Activated B cell treated with CpG ODN at 0.5 μM for 24 hours (primary cell): ENCODE measurements around the gene CNNM3. TPM values are rescaled to one million over a fixed set of nuclear protein-coding genes. Genes with fewer than 3 reads are reported as not detected.

Source experiments
- ATAC-seq: fragments of 200-7000 bp; cut with Tn5 transposase; one replicate; pipeline ENCODE4 v1.10.0; 2021; ENCODE audit warnings: low read depth, mild to moderate bottlenecking, moderate library complexity
- CTCF ChIA-PET: fragments of 350-600 bp; sonication (Branson Sonifier 250); formaldehyde crosslinking; loops from one replicate; lab custom pipeline; 2021; ENCODE audit warnings: antibody characterized with exemption; lab: Charles Lee
- POLR2A ChIA-PET: fragments of 350-600 bp; sonication (Branson Sonifier 250); formaldehyde crosslinking; loops from one replicate; lab custom pipeline; 2021; ENCODE audit warnings: antibody characterized with exemption; lab: Charles Lee
- DNase-seq: peaks from one replicate; pipeline ENCODE4 v3.0.0; 2022
- H3K27ac Mint-ChIP-seq: one replicate; pipeline ENCODE4 v1.8.0; 2020; ENCODE audit warnings: mixed read lengths
- H3K27me3 Mint-ChIP-seq: one replicate; pipeline ENCODE4 v1.8.0; 2021; ENCODE audit warnings: mixed read lengths
- H3K36me3 Mint-ChIP-seq: one replicate; pipeline ENCODE4 v1.8.0; 2021; ENCODE audit warnings: low read depth, mixed read lengths
- H3K4me1 Mint-ChIP-seq: one replicate; pipeline ENCODE4 v1.8.0; 2021; ENCODE audit warnings: mixed read lengths
- H3K4me3 Mint-ChIP-seq: one replicate; pipeline ENCODE4 v1.8.0; 2020; ENCODE audit warnings: mild to moderate bottlenecking, mixed read lengths
- H3K9me3 Mint-ChIP-seq: one replicate; pipeline ENCODE4 v1.8.0; 2020; ENCODE audit warnings: mixed read lengths
- intact Hi-C: fragments of 100-400 bp; cut with micrococcal nuclease; formaldehyde crosslinking; loops from one replicate; pipeline ENCODE4 v1.15.1; 2024
- total RNA-seq: library from RNA; stranded (reverse); gene quantifications from 2 replicates; pipeline ENCODE4 v1.2.3, GENCODE V29; 2022
- TF ChIP-seq, protein P1 (sequence below): fragments of 200-600 bp; IDR thresholded peaks from one replicate; pipeline ENCODE4 v1.8.0; 2022; ENCODE audit warnings: antibody characterized with exemption, mild to moderate bottlenecking

The CNNM3 gene
- total RNA-seq, 1 donor from 2014 or later, result 20.3 TPM

DNA sequence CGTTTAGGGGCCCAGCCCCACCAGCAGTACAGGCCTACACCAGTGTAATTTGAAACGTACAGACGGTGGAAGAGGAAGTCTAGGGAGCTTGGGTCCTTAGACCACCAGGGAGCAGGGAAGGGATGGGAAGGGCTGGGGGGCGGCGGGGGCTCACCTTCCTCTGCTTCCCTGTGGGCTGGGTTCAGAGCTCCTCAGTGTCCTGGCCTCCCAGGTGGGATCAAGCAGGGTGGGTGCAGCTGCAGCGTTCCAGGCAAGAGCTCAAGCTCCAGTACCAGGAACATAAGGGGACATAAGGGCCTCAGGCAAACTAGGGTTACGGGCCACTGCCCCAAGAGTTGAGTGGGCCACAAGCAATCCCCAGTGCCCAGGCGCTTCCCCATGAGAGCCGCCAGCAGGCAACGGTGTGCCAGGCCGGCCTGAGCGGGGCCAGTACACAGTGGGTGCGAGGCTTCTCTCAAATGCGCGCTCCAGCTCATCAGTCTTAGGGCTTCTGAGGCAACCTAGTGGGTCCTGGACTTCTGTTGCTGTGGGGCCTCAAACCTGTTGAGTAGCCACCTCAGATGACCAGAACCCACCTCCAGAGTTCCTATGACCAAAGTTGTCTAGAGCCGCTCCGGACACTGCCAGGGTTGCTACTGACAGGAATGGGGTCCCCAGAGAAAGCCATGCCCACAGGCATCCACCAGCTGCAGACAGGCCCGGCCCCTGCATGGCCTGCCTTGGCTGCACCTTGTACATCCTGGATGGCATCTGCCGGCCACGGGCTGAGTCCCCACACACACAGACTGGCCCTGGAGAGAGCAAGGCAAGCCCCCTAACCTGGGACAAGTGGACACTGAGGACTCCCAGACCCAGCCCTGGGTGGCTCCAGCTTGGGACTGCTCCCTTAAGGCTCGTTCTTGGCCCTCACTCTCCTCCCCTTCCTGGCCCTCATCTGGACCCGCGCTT, 22.6 kb downstream of the CNNM3 start:
- H3K4me3 Mint-ChIP-seq, result peak overlapping the region; percentile 56
- H3K9me3 Mint-ChIP-seq, result no peaks in the 10 kb centered on the region
- H3K4me1 Mint-ChIP-seq, result peaks cover 18% of the 10 kb centered on the region
- no peak for ATAC-seq
- H3K27ac Mint-ChIP-seq, result no peak overlapping the region
- TF ChIP-seq, protein P1, sequence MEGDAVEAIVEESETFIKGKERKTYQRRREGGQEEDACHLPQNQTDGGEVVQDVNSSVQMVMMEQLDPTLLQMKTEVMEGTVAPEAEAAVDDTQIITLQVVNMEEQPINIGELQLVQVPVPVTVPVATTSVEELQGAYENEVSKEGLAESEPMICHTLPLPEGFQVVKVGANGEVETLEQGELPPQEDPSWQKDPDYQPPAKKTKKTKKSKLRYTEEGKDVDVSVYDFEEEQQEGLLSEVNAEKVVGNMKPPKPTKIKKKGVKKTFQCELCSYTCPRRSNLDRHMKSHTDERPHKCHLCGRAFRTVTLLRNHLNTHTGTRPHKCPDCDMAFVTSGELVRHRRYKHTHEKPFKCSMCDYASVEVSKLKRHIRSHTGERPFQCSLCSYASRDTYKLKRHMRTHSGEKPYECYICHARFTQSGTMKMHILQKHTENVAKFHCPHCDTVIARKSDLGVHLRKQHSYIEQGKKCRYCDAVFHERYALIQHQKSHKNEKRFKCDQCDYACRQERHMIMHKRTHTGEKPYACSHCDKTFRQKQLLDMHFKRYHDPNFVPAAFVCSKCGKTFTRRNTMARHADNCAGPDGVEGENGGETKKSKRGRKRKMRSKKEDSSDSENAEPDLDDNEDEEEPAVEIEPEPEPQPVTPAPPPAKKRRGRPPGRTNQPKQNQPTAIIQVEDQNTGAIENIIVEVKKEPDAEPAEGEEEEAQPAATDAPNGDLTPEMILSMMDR, result no peak
- CTCF ChIA-PET, result interaction anchor here (0.9 kb wide), 1 partner anchor 19 kb away, joined by 3 read pairs; the partner anchor contains the start of gene ANKRD39
- H3K27me3 Mint-ChIP-seq, result no peaks in the 10 kb centered on the region
- DNase-seq, result no peak
- intact Hi-C loops, result loop anchor here (1.0 kb wide), 2 partner anchors 20 to 31 kb away; partner anchors contain the start of gene ANKRD39
- POLR2A ChIA-PET, result interaction anchor here (0.5 to 1.6 kb wide), 3 partner anchors 13 to 32 kb away, joined by 3 to 8 read pairs (median 3); partner anchors contain the start of gene CNNM3
- peaks cover 20% of the 10 kb centered on the region for H3K36me3 Mint-ChIP-seq

DNA sequence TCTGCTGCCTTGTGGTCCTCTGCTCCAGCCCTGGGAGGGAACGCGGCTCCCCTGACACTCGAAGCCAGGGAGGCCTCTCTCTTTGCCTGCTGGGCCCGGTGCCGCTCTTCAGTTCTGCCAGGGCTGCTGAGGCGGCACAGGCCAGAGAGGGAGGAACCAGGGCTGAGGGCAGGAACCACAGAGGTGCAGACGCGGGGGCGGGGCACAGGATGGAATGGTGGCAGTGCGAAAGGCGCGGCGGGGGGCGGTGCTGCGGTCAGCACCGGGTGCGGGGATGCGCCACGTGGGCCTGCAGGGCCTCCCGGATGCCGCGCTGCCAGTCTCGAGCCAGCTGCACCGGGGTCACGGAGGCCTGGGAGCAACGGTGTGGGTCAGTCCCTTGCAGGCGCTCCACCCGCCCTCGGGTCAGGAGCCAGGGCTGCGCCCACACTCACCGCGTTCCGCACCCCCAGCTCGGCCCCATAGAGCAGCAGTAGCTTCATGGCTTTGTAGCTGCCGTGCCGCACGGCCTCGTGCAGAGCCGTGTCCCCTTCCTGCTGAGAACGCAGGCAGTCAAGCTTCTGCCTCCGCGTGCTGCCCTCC, 23.3 kb downstream of the CNNM3 start:
- ChIA-PET CTCF (interaction anchor here (0.6 to 0.9 kb wide), 2 partner anchors 19 to 23 kb away, joined by 3 read pairs; partner anchors contain the start of genes ANKRD39 and CNNM3), POLR2A (interaction anchor here (1.6 to 2.0 kb wide), 2 partner anchors 18 to 23 kb away, joined by 8 to 14 read pairs; partner anchors contain the start of genes ANKRD39 and CNNM3)
- peak; percentile 98 for ATAC-seq
- TF ChIP-seq, protein P1, result no peak
- H3K27me3 Mint-ChIP-seq, result no peaks in the 10 kb centered on the region
- intact Hi-C loops, result loop anchor here (1.0 kb wide), 2 partner anchors 19 to 30 kb away; partner anchors contain the start of gene ANKRD39
- DNase-seq, result peak; percentile 73
- no peaks in the 10 kb centered on the region for H3K9me3 Mint-ChIP-seq
- H3K36me3 Mint-ChIP-seq, result peaks cover 16% of the 10 kb centered on the region
- peak overlapping the region; percentile 56 for H3K4me3 Mint-ChIP-seq
- no peak overlapping the region for H3K27ac Mint-ChIP-seq
- H3K4me1 Mint-ChIP-seq, result peaks cover 16% of the 10 kb centered on the region

DNA sequence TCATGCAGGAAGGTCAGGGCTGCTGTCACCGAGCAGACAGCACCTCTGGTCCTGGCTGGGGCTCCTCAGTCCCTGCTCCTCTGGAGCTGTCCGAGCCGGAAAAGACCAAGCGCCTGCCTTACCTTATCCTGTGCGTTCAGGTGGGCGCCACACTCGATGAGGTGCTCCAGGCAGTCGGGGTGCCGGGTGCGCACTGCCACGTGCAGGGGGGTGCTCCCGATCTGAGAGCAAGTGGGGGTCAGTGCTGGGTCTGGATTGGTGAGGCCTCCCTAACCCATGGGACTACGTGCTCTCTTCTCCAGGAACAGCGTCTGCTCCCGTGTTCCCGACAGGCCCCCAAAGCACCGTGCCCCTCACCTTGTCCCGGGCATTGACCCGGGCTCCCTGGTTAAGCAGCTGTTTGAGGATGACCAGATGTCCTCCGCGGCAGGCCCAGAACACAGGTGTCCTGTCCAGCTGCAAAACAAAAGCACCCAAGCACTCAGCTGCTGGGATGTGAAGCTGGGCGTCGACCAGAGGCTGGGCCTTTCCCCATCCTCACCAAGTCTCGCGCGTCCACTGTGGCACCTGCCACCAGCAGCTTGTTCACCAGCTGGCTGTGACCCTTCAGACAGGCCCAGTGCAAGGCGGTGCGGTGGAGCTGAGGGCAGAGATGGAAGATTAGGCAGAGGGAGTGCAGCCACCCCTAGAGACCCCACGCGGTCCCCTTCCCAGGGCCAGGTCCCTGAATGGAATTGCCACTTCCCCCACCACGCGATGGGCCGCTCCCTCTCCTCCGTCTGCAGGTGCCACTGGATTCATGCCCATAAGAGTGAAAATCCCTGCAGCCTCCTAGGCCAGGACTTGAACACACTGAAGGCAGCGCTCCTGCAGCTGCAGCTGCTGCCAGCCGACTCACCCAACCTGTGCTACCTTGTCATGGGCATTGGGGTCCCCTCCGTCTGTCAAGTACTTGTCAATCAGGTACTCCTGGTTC, 24.1 kb downstream of the CNNM3 start:
- H3K27me3 Mint-ChIP-seq, result no peaks in the 10 kb centered on the region
- H3K9me3 Mint-ChIP-seq, result no peaks in the 10 kb centered on the region
- no peak for DNase-seq
- ATAC-seq, result no peak
- ChIA-PET POLR2A (interaction anchor here (1.6 to 2.0 kb wide), 2 partner anchors 18 to 24 kb away, joined by 8 to 14 read pairs; partner anchors contain the start of genes ANKRD39 and CNNM3), CTCF (interaction anchor here (0.6 to 0.9 kb wide), 2 partner anchors 18 to 24 kb away, joined by 3 read pairs; partner anchors contain the start of genes ANKRD39 and CNNM3)
- H3K36me3 Mint-ChIP-seq, result peaks cover 13% of the 10 kb centered on the region
- peak overlapping the region; percentile 32 for H3K4me3 Mint-ChIP-seq
- peaks cover 16% of the 10 kb centered on the region for H3K4me1 Mint-ChIP-seq
- H3K27ac Mint-ChIP-seq, result no peak overlapping the region
- intact Hi-C loops, result loop anchor here (1.0 kb wide), 2 partner anchors 18 to 29 kb away; partner anchors contain the start of gene ANKRD39
- TF ChIP-seq, protein P1, result no peak

DNA sequence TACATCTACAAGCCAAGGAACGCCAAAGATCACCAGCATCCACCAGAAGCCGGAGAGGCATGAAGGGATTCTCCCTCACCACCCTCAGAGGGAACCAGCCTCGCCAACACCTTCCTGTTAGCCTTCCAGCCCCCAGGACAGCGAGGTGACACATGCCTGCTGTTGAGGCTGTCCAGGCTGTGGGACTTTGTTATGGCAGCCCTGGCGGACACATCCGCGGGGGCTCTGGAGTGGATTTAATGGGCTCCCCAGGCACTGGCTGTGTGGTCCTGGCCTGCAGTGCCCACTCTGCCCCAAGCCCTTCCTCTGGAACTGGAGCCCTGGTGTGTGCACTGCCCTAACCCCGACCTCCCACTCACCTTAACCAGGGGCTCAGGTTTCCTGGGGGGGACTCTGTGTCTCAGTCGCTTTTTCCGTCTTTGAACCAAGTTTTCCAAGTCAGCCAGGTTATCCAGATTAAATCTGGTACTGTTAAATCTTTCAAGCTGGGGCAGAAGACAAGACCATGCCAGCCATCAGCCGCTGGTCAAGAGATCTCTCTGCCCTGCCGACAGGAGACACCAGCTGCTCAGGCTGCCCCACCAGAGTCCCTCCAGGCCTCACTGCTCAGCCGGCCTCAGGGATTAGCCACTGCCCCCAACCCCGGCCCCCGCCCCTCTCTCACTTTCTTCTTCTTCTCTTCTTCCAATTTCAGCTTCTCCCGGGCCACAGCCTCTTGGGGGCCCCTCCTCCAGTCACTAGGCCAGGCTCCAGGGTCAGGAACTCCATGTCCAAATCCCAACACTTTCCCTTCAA, 25.8 kb downstream of the CNNM3 start:
- POLR2A ChIA-PET, result interaction anchor here (1.5 kb wide), 1 partner anchor 16 kb away, joined by 6 read pairs; the partner anchor contains the start of gene ANKRD39
- no peak overlapping the region for H3K27ac Mint-ChIP-seq
- TF ChIP-seq, protein P1, result no peak
- peaks cover 12% of the 10 kb centered on the region for H3K36me3 Mint-ChIP-seq
- DNase-seq (no peak), ATAC-seq (no peak)
- CTCF ChIA-PET, result no interaction called here
- no peaks in the 10 kb centered on the region for H3K27me3 Mint-ChIP-seq
- intact Hi-C loops, result no loop called here
- no peak overlapping the region for H3K4me3 Mint-ChIP-seq
- no peaks in the 10 kb centered on the region for H3K9me3 Mint-ChIP-seq
- H3K4me1 Mint-ChIP-seq, result peaks cover 16% of the 10 kb centered on the region
